ENCODE measurements around the gene MTX1. TPM values are rescaled to one million over a fixed set of nuclear protein-coding genes. Genes with fewer than 3 reads are reported as not detected.

The MTX1 gene
- total and polyA plus RNA-seq, 9 donors: 15.6 to 35.4 (median 27.7) TPM

- Histone ChIP-seq H3K36me3 (no peaks in the 10 kb centered on the region), H3K9me3 (no peaks in the 10 kb centered on the region), H3K27me3 (no peaks in the 10 kb centered on the region), H3K27ac (no peak overlapping the region), H3K4me1 (ENCODE audit: insufficient read depth) (peaks cover 8% of the 10 kb centered on the region), H3K4me3 (no peak overlapping the region)
- no peak for DNase-seq
- 82 to 89% (median 88%) methylated on average over 5 of the region's 5 CpGs for WGBS, 3 donors
- intact Hi-C loops (cut with DNase I): loop anchor here in 1 of 4 donors (10.0 kb wide), 1 partner anchor 124 kb away; the partner anchor contains the start of gene RUSC1
- TF ChIP-seq EP300 (IDR thresholded peaks at IDR 0.05) (no peak), POLR2A (IDR thresholded peaks at IDR 0.05) (no peak), CTCF (IDR thresholded peaks at IDR 0.05) (no peak)
These were observed 7.6 kb upstream of the MTX1 start for GRCh38 chr1:155200920-155201319.

DNA sequence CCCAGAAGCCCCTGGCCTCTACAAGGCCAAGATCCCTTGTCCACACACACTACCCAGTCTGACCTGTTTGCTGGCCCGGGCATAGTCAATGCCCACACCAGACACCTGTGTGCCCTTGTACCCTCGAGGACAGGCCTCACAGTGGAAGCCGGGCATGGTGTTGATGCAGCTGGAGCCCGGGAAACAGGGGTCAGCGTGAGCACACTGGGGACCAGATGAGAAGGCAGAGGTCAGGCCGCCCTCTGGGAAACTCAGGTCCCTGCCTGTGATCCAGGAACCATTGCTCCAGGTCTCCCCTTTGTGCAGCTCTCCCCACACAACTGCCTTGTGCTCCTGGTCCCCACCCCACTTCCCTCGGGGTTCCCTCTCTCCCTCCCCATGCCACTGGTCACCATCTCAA, 6.3 kb upstream of the MTX1 start:
- Histone ChIP-seq H3K4me3 (no peak overlapping the region), H3K9me3 (no peaks in the 10 kb centered on the region), H3K36me3 (no peaks in the 10 kb centered on the region), H3K27ac (no peak overlapping the region), H3K27me3 (no peaks in the 10 kb centered on the region), H3K4me1 (ENCODE audit: insufficient read depth) (peaks cover 3% of the 10 kb centered on the region)
- TF ChIP-seq CTCF (IDR thresholded peaks at IDR 0.05): no peak
- no peak for TF ChIP-seq POLR2A (IDR thresholded peaks at IDR 0.05)
- TF ChIP-seq EP300 (IDR thresholded peaks at IDR 0.05): no peak
- no peak for DNase-seq
- 78 to 85% (median 80%) methylated on average over 7 of the region's 7 CpGs for WGBS, 3 donors
- intact Hi-C loops (cut with DNase I): loop anchor here in 1 of 4 donors (10.0 kb wide), 1 partner anchor 123 kb away; the partner anchor contains the start of gene RUSC1

- intact Hi-C loops (cut with DNase I): loop anchor here in 1 of 4 donors (10.0 kb wide), 1 partner anchor 122 kb away; the partner anchor contains the start of gene RUSC1
- TF ChIP-seq EP300 (IDR thresholded peaks at IDR 0.05) (no peak), CTCF (IDR thresholded peaks at IDR 0.05) (no peak), POLR2A (IDR thresholded peaks at IDR 0.05) (no peak)
- Histone ChIP-seq H3K4me3 (no peak overlapping the region), H3K9me3 (no peaks in the 10 kb centered on the region), H3K4me1 (ENCODE audit: insufficient read depth) (peaks cover 4% of the 10 kb centered on the region), H3K27me3 (no peaks in the 10 kb centered on the region), H3K36me3 (no peaks in the 10 kb centered on the region), H3K27ac (no peak overlapping the region)
- WGBS, 3 donors: 85 to 89% (median 85%) methylated on average over 19 of the region's 19 CpGs
- DNase-seq: no peak
These were observed 5.6 kb upstream of the MTX1 start for GRCh38 chr1:155202731-155203515.

GRCh38 chr1:155205035-155205434, 3.5 kb upstream of the MTX1 start:
- no peak for DNase-seq
- H3K36me3 ChIP-seq: no peaks in the 10 kb centered on the region
- H3K4me3 ChIP-seq: no peak overlapping the region
- H3K27ac ChIP-seq: no peak overlapping the region
- intact Hi-C loops (cut with DNase I): loop anchor here in 1 of 4 donors (5.0 to 10.0 kb wide), 2 partner anchors 37 to 120 kb away; partner anchors contain the start of gene RUSC1
- TF ChIP-seq EP300 (IDR thresholded peaks at IDR 0.05) (no peak), POLR2A (IDR thresholded peaks at IDR 0.05) (no peak), CTCF (IDR thresholded peaks at IDR 0.05) (no peak)
- WGBS, 3 donors: 89 to 96% (median 95%) methylated on average over 14 of the region's 14 CpGs
- H3K9me3 ChIP-seq: no peaks in the 10 kb centered on the region
- H3K27me3 ChIP-seq: no peaks in the 10 kb centered on the region
- H3K4me1 ChIP-seq (ENCODE audit: insufficient read depth): peaks cover 8% of the 10 kb centered on the region

All from ovary (tissue), 9 donors.